GM21367 (cell line): ENCODE data around the gene BOD1L1.

Source experiments
- ATAC-seq: cut with Tn5 transposase; IDR thresholded peaks from one replicate; pipeline ENCODE4 v1.9.1; 2021; ENCODE audit not compliant: unreplicated experiment

Gene BOD1L1

DNA sequence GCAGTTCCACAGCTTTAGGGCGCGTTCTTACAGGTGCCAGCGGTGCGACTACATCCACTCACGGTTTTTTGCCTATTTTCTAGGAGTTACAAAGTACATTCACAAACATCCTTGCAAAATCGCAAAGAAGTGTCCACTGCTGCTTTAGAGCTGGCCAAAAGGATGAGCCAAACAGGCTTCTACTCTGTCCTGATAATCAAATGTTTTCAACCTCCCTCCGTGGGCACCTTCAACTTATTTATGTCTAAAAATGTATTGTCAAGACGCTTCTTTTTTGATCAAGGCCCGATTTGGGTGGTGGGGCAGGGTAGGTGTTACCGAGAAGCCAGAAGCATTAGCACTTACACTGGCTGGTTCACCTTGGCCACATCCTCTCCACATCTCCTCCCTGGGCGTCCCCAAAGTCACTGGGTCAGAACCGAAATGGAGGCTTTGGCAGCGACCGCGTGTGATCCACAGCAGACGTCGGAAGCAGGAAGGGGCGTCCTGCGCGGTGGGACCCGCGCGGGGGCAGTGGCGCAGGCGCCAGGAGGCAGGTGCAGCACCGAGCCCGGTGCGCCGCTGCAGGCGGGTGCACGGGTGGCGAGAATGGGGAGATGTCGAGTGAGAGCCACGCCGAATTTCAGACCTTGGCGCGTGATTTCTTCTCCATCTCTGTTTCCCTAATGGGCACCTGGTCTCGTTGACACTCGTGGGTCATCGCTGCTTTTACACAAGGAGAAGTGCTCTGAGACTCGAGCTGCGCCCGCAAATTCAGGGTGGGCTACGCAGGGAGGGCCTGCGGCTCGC is 100.1 kb downstream of the BOD1L1 start:
- ATAC-seq = no peak

DNA sequence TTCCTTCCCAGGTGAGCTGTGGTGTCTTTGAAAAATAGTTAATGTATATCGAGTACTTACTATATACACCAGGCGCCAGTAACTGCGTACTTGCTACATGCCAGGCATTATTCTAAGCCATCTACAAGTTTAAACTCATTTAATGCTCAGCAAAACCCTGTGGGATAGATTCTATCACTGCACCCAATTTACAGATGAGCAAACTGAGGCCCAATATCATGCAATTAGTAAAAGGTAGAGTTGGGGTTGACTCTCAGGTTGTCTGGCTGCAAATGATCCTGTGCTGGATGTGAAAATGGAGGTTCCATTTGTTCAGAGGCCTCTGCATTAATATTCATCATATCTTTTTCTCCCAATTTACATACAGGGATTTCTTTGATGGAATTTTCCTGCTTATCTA is 100.9 kb downstream of the BOD1L1 start:
- no peak for ATAC-seq

DNA sequence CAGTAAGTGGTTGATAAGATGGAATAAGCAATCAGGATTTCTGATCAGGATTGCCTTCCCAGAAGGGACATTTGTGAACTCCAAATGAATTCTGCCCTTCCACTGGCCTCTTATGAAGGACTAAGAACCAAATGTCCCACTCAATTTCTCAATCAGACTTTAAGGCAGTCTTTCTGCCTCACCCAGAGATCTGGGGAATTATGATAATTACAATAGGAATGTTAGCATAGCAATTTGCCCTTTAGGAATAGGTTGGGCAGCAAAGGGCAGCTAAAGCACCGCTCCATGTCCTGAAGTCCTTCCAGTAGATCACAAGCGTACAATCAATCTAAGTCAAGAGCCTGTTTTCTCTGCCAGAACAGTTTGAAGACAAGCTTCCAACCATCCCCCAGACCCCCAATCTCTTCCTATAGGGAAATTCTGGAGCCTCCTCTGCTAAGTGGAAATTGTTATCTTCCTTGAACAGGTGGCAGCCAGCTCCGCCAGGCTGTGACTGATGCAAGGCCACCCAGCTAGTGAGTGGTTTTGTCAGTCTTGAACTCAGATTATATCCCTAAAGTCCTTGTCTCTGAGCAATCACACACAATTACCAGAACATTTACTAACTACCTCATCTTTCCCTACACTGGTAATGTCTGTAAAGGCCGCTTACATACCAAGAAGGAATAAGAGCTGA is 101.8 kb downstream of the BOD1L1 start:
- no peak for ATAC-seq

DNA sequence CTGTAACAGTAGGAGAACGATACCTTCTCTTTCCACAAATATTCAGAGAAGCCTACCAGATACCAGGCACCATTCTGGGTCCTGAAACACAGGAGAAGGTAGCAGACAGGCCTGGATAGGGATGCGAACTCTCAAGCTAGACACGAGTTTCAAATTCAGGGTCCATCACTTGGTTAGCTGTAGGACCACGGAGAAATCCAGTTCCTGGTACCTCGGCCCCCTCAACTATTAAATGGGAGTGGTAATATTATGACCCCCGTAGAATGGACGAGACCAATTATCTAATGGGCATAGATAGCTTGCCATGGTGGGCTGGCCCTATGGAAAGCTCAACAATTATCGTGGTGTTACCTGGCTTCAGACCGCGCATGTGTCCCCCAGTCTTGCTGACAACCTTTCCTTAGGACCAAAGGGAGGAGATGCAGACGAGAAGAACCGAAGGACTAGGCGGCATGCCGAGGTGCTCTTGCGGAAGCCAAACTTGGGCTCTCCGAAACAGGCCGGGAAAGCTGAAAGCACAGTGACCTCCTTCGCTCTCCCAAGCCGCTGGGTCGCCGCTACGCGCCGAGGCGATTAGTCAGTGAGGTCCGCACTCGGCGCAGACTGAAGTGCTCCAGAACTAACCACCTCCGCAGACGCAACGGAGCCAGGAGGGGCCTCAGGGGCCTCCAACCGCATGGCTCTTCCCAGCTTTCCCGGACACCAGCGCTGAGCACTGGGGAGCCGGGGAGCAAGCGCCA is 102.9 kb downstream of the BOD1L1 start:
- no peak for ATAC-seq

DNA sequence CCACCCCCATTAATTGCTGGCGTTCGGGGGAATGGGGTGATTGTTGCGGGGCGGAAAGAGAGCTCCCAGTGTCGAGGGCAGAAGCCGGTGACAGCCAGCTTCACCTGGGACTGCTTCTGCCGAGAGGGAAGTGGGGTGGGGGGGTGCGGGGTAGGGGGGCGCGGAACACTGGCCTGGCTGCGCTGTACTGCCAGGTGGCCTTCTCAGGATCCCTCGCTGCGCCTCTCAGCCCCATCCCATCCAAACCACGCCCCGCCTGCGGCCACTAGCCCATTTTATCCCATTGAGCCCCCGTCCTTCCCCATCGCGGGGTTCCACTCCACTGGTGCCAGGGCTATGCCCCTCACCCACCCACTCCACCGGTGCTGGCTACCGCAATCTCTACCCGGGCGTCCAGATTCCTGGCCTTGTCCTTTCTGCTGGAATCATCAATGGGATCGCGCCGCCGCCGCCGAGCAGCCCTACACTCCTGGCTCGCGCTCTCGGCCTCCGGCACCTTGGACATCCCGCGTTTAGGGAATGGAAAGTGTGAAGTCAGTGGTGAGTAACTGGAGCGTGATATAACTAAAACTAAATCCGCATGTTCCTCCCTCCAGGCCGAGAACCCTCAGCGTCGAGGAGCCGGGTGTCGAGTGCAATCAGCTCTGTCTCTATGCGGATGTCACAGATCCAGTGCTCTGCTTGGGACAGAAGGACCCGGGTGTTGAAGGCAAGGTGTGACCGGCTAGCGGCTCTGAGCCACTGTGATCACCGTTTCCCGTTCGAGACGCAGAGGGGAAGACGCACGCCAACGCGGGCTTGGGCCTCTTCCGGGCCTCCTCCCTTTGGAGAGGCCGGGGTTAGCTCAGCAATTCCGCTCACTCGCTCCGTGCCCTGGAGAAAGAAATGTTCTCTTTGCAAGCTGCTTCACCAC is 103.7 kb downstream of the BOD1L1 start:
- ATAC-seq = no peak

DNA sequence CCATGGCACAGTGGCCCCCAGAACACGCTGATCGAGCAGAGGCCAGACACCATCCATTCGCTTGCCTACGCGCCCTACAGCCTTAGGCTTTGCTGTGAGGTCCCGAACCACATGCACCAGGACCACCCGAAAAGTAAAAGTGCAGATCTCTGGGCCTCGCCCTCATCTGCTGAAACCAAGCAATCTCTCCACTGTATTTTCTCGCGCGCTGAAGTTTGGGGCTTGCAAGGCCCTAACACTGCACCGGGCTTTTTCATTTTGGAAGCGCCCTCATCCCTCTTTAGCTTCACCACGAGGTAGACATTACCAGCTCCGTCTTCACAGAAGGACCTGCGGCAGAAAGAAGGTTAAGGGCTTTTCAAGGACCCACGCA is 104.4 kb downstream of the BOD1L1 start:
- ATAC-seq = no peak

DNA sequence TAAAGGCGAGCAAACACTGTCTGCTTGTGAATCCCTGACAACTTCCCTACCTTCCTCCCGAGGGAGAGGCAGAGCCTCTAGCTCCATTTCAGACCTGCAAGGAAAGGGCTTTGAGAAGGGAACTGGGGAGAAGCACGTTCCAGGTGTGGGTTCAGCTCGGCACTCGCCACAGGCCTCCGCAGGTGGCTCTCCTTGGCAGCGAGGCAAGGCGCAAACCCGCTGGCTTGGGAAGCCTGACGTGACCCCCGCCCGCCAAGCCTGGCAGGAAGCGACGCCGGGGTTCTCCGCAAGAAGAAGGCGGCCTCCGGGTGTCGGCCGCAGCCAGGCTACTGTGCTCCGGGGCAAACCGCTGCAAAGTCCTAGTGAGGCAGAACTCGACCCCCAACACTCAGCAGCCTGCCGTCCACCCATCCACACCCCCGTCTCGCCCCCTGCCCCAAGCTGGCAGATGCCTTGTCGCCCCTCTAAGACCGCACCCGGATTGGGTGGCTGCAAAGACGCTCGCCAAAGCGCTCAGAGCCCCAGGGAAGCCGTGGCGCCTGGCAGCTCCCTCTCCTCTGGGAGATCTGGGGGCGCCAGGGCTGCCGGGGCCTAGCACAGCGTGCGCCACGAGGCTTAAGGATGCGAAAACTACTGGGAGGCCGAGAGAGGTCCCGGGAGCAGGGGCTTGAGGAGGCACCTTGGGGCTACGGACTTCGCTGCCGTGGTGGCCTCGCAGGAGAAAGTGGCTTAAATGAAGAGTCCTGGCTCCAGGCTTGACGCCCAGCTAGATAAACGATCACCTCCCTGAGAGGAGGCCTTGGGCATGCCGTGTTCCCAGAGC is 105.0 kb downstream of the BOD1L1 start:
- ATAC-seq = no peak

DNA sequence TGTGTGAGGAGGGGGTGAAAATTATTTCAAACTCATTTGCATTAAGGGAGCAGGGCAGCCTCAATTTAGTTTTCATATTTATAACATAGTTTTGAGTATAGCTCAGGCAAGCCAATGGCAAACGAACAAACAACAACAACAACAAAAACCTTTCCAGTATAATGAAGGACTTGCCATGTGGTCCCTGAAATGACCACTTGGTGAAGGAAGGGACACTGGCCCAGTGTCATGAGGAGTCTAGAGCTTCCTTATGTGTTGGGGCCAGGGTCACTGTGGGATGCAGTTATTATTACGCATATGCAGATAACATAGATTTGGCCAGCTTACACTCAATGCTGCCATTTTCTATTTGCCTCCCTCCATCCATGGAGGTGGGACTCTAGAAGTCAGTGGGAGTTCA is 106.5 kb downstream of the BOD1L1 start:
- ATAC-seq = no peak
